GM18517 (cell line): ENCODE data around the gene C10orf105.

Experiments
- ATAC-seq: cut with Tn5 transposase; IDR thresholded peaks from one replicate; pipeline ENCODE4 v1.9.1; 2021; ENCODE audit warnings: mild to moderate bottlenecking, moderate library complexity; ENCODE audit not compliant: unreplicated experiment

The C10orf105 gene

GRCh38 chr10:71679425-71679824, 40.2 kb downstream of the C10orf105 start:
- ATAC-seq = no peak

- ATAC-seq = no peak
Measured at GRCh38 chr10:71678057-71678805, 41.3 kb downstream of the C10orf105 start.

GRCh38 chr10:71677261-71677660, 42.3 kb downstream of the C10orf105 start:
- no peak for ATAC-seq

GRCh38 chr10:71675295-71675970, 44.1 kb downstream of the C10orf105 start:
- no peak for ATAC-seq

- no peak for ATAC-seq
Measured at GRCh38 chr10:71671994-71672946, 47.3 kb downstream of the C10orf105 start.

- no peak for ATAC-seq
Measured at GRCh38 chr10:71667387-71667752, 52.2 kb downstream of the C10orf105 start.

- ATAC-seq = no peak
Measured at GRCh38 chr10:71666639-71667386, 52.8 kb downstream of the C10orf105 start.

GRCh38 chr10:71665456-71665855, 54.1 kb downstream of the C10orf105 start:
- ATAC-seq = no peak

- no peak for ATAC-seq
Measured at GRCh38 chr10:71664585-71664984, 55.0 kb downstream of the C10orf105 start.

- no peak for ATAC-seq
Measured at GRCh38 chr10:71663311-71663710, 56.3 kb downstream of the C10orf105 start.

GRCh38 chr10:71661779-71662336, 57.7 kb downstream of the C10orf105 start:
- ATAC-seq = no peak
